ENCODE data around the gene WIZ. TPM values are rescaled to one million over a fixed set of nuclear protein-coding genes. Genes with fewer than 3 reads are reported as not detected.

Gene WIZ, protein sequence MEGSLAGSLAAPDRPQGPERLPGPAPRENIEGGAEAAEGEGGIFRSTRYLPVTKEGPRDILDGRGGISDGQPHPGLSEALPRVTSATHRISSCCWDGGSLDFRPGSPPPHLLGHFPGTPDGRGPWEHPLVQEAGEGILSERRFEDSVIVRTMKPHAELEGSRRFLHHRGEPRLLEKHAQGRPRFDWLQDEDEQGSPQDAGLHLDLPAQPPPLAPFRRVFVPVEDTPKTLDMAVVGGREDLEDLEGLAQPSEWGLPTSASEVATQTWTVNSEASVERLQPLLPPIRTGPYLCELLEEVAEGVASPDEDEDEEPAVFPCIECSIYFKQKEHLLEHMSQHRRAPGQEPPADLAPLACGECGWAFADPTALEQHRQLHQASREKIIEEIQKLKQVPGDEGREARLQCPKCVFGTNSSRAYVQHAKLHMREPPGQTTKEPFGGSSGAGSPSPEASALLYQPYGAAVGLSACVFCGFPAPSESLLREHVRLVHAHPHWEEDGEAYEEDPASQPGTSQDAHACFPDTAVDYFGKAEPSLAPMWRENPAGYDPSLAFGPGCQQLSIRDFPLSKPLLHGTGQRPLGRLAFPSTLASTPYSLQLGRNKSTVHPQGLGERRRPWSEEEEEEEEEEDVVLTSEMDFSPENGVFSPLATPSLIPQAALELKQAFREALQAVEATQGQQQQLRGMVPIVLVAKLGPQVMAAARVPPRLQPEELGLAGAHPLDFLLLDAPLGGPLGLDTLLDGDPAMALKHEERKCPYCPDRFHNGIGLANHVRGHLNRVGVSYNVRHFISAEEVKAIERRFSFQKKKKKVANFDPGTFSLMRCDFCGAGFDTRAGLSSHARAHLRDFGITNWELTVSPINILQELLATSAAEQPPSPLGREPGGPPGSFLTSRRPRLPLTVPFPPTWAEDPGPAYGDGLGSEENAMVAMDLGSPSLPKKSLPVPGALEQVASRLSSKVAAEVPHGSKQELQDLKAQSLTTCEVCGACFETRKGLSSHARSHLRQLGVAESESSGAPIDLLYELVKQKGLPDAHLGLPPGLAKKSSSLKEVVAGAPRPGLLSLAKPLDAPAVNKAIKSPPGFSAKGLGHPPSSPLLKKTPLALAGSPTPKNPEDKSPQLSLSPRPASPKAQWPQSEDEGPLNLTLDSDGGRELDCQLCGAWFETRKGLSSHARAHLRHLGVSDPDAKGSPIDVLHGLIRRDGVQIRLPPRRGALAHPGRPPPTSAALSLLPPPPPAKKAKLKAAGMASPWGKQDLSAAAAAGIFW (N-terminal part only)
- 10 to 100 TPM; 19.3 to 21.0 TPM for total RNA-seq

DNA sequence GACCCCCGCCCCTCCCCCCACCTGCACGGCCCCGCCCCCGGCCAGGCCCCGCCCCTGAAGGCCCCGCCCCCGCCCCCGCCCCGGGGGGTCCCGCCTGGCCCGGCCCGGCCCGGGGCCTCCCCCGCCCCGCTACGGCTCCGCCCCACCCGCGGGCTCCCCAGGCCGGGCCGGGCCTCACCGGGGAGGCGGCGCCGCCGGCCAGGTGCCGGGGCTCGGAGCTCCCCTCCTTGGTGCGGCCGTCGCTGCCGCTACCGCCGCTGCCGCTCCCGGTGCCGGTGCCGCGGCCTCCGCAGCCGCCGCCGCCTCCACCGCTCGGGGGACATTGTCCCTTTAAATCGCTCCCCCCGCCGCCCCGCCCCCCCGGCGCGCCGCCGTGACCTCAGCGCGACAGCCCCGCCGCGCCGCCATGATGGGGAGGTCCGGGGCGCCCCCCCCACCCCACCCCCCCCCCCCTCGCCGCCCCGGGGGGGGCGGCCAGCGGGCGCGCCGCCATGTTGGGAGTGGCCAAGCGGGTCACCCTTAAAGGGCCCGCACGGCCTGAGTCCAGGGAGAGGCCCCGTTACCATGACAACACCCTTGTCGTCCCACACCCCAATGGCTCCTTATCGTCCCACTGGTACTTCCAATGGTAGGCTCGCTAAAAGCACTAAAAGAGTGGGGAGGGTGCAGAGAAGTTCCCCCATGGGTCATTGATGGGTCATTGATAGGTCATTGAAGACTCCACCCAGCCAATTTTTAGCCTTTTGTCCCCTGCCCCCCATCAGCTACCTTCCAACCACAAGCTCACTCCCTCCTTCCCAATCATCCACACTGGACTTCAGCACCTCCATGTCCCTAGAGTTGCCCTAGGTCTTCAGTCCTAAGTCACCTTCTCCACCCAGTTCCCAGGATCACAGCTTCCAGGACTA lies at the start of gene WIZ:
WIZ (minus strand) TSS at position 337 of the 908 bp plus-strand sequence. CDS start 1,649 bp downstream, outside the sequence.
- POLR2A ChIA-PET, result interaction anchor here (0.8 to 3.9 kb wide), 5 partner anchors 10 to 30 kb away, joined by 3 to 19 read pairs (median 4); partner anchors contain the start of gene AKAP8L
- H3K9me3 Mint-ChIP-seq, result no peaks in the 10 kb centered on the region
- H3K4me3 Mint-ChIP-seq, result peak within 1 kb of the TSS; percentile 61
- TF ChIP-seq, protein P1, sequence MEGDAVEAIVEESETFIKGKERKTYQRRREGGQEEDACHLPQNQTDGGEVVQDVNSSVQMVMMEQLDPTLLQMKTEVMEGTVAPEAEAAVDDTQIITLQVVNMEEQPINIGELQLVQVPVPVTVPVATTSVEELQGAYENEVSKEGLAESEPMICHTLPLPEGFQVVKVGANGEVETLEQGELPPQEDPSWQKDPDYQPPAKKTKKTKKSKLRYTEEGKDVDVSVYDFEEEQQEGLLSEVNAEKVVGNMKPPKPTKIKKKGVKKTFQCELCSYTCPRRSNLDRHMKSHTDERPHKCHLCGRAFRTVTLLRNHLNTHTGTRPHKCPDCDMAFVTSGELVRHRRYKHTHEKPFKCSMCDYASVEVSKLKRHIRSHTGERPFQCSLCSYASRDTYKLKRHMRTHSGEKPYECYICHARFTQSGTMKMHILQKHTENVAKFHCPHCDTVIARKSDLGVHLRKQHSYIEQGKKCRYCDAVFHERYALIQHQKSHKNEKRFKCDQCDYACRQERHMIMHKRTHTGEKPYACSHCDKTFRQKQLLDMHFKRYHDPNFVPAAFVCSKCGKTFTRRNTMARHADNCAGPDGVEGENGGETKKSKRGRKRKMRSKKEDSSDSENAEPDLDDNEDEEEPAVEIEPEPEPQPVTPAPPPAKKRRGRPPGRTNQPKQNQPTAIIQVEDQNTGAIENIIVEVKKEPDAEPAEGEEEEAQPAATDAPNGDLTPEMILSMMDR (IDR thresholded peaks at IDR 0.05), result no peak
- CTCF ChIA-PET, result interaction anchor here (1.1 to 1.8 kb wide), 2 partner anchors 31 to 106 kb away, joined by 5 to 7 read pairs; partner anchors contain the start of gene AKAP8L
- DNase-seq (peak; percentile 86), ATAC-seq (peak; percentile 74)
- H3K36me3 Mint-ChIP-seq (ENCODE audit: low read depth), result peaks cover 38% of the 10 kb centered on the region
- H3K27me3 Mint-ChIP-seq, result no peaks in the 10 kb centered on the region
- H3K27ac Mint-ChIP-seq, result peak within 1 kb of the TSS; percentile 87
- H3K4me1 Mint-ChIP-seq (ENCODE audit: low read depth), result peaks cover 14% of the 10 kb centered on the region
- intact Hi-C loops (cut with micrococcal nuclease), result no loop called here

DNA sequence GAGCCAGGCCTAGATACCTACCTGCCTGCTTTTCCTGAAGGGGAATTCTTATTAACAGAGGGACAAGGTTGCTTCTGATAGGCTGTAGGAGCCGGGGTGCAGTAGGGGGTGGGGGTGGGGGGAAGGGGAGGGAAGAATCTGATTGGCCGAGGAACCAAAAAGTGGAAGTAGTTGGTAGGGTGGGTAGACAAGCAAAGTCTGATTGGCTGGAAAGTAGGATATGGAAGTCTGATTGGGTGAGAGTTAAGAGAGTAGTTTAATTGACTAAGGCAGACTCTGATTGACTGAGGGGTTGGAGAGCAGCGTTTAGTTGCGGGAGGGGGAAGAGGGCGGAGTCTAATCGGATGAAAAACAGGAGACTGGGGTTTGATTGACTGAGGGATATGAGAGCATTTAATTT lies 49.2 kb upstream of the WIZ start:
- Mint-ChIP-seq H3K9me3 (no peaks in the 10 kb centered on the region), H3K4me1 (ENCODE audit: low read depth) (peaks cover 8% of the 10 kb centered on the region), H3K36me3 (ENCODE audit: low read depth) (no peaks in the 10 kb centered on the region), H3K27me3 (no peaks in the 10 kb centered on the region), H3K4me3 (no peak overlapping the region), H3K27ac (no peak overlapping the region)
- POLR2A ChIA-PET, result no interaction called here
- ATAC-seq, result peak; percentile 42
- CTCF ChIA-PET, result no interaction called here
- no peak for DNase-seq
- intact Hi-C loops (cut with micrococcal nuclease), result no loop called here
- TF ChIP-seq, protein P1 (IDR thresholded peaks at IDR 0.05), result no peak

DNA sequence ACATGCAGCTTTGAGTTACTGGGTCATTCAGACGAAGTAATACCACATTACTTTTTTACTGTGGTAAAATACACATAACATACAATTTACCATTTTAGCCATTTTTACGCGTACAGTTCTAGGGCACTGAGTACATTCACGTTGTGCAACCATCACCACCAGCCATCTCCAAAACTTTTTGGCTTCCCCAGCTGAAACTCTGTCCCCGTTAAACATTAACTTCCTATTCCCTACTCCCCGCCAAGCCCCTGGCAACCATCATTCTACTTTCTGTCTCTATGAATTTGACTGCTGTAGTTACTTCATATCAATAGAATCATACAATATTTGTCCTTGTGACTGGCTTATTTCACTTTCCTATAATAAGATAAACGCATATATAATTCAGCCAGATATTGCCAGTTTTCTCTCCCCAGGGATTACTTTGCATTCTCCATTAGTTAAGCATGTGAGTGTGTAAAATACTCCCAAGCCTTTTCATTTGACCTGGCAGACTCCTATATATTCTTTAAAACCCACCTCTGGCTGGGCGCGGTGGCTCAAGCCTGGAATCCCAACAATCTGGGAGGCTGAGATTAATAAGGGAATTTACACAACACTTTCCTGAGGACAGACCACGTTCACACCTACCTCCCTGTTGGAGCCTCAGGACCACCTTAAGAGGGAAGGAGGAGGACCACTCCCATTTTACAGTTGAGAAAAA lies 48.6 kb upstream of the WIZ start:
- Mint-ChIP-seq H3K36me3 (ENCODE audit: low read depth) (no peaks in the 10 kb centered on the region), H3K27me3 (peaks cover under 1% of the 10 kb centered on the region), H3K4me1 (ENCODE audit: low read depth) (peaks cover 8% of the 10 kb centered on the region), H3K9me3 (no peaks in the 10 kb centered on the region), H3K4me3 (no peak overlapping the region), H3K27ac (no peak overlapping the region)
- DNase-seq (no peak), ATAC-seq (no peak)
- ChIA-PET POLR2A (interaction anchor here (0.7 kb wide), 1 partner anchor 27 kb away, joined by 3 read pairs; no protein-coding TSS in a partner anchor), CTCF (no interaction called here)
- intact Hi-C loops (cut with micrococcal nuclease), result no loop called here
- TF ChIP-seq, protein P1 (IDR thresholded peaks at IDR 0.05), result no peak

DNA sequence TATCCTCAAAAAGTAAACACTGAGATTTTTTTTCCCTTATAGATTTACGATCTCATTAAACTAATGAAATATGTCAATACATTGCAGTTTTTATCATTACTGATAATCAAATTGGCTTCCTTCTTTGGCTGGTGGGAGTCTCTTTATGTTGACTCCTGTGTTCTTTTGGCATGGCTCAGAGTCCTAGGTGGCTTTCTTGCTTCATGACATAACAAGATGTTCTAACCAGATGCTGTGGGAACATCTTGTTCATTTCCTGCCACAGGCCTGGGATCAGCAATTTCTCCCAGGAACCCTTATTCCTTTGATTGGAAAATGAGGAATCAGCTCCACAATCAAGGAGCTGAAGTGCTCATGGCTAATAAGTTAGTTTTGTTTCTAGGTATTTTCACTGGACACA lies 45.4 kb upstream of the WIZ start:
- Mint-ChIP-seq H3K9me3 (no peaks in the 10 kb centered on the region), H3K27ac (no peak overlapping the region), H3K4me3 (no peak overlapping the region), H3K27me3 (peaks cover 2% of the 10 kb centered on the region), H3K4me1 (ENCODE audit: low read depth) (peaks cover 8% of the 10 kb centered on the region), H3K36me3 (ENCODE audit: low read depth) (no peaks in the 10 kb centered on the region)
- intact Hi-C loops (cut with micrococcal nuclease), result no loop called here
- TF ChIP-seq, protein P1 (IDR thresholded peaks at IDR 0.05), result no peak
- CTCF ChIA-PET, result no interaction called here
- ATAC-seq, result no peak
- no peak for DNase-seq
- POLR2A ChIA-PET, result interaction anchor here (0.6 kb wide), 1 partner anchor 15 kb away, joined by 3 read pairs; no protein-coding TSS in a partner anchor
